ENCODE measurements around the gene NAA15. TPM values are rescaled to one million over a fixed set of nuclear protein-coding genes. Genes with fewer than 3 reads are reported as not detected.

Gene NAA15
- total and polyA plus RNA-seq, 2 of the 8 experiments (the other 6 are each of a cell fraction or from before 2014, with no cell fraction given): 9.7 to 124 TPM

- no peak for TF ChIP-seq SAP30 (IDR thresholded peaks at IDR 0.05; ENCODE audit: insufficient read depth, insufficient replicate concordance, low read length)
Measured at GRCh38 chr4:139331185-139331584, 29.9 kb downstream of the NAA15 start (continued).

All from H1 (cell line).